HepG2 (cell line): Measurements from ENCODE around the gene STUB1. TPM values are rescaled to one million over a fixed set of nuclear protein-coding genes. Genes with fewer than 3 reads are reported as not detected.

Experiments
- AFF4 ChIP-seq: sonication (generic); formaldehyde crosslinking; IDR thresholded peaks from 2 replicates; pipeline ENCODE4 v1.4.0; 2020; ENCODE audit warnings: missing genetic modification reagents
- BRD4 ChIP-seq: sonication (generic); formaldehyde crosslinking; IDR thresholded peaks from 2 replicates; pipeline ENCODE4 v1.4.0; 2020; ENCODE audit warnings: missing genetic modification reagents
- CBX5 ChIP-seq: sonication (generic); formaldehyde crosslinking; IDR thresholded peaks from 2 replicates; pipeline ENCODE4 v1.4.0; 2020; ENCODE audit warnings: missing genetic modification reagents, borderline replicate concordance
- CENPBD1 ChIP-seq: sonication (generic); formaldehyde crosslinking; IDR thresholded peaks from 2 replicates; pipeline ENCODE4 v1.8.0; 2022; ENCODE audit warnings: missing genetic modification reagents, low read depth, mild to moderate bottlenecking, borderline replicate concordance
- DRAP1 ChIP-seq: IDR thresholded peaks from 2 replicates; pipeline ENCODE4 v1.6.1; 2016; ENCODE audit warnings: missing genetic modification reagents, missing compliant biosample characterization
- HNRNPL ChIP-seq: fragments of 200-400 bp; formaldehyde crosslinking; IDR thresholded peaks from 2 replicates; pipeline ENCODE4 v1.6.1; 2017; ENCODE audit warnings: mild to moderate bottlenecking, low read depth, low read length
- ISX ChIP-seq: sonication (generic); formaldehyde crosslinking; conservative IDR thresholded peaks from 2 replicates; pipeline ENCODE4 v1.5.0; 2020; ENCODE audit warnings: missing genetic modification reagents
- KDM1A ChIP-seq: IDR thresholded peaks from 2 replicates; pipeline ENCODE4 v1.6.1; 2016; ENCODE audit warnings: missing compliant biosample characterization
- KLF16 ChIP-seq, 2 experiments: sonication (generic) in 1 of 2; formaldehyde crosslinking in 1 of 2; IDR thresholded peaks; 2 replicates each; pipeline versions ENCODE4 v1.6.1 to v1.8.0; 2016 to 2023; ENCODE audit warnings: missing genetic modification reagents in 2 of 2, missing compliant biosample characterization in 1 of 2
- LCORL ChIP-seq, 2 experiments: fragments of 450-650 bp in 1 of 2; sonication (generic) in 1 of 2; formaldehyde crosslinking in 1 of 2; IDR thresholded peaks; 2 replicates each; pipeline versions ENCODE4 v1.5.0 to v1.6.1; 2017 to 2020; ENCODE audit warnings: antibody characterized with exemption in 1 of 2, missing genetic modification reagents in 1 of 2
- MZF1 ChIP-seq: sonication (generic); formaldehyde crosslinking; IDR thresholded peaks from 2 replicates; pipeline ENCODE4 v1.8.1; 2023; ENCODE audit warnings: mild to moderate bottlenecking, missing genetic modification reagents, borderline replicate concordance
- NFE2L1 ChIP-seq: sonication (generic); formaldehyde crosslinking; IDR thresholded peaks from 2 replicates; pipeline ENCODE4 v1.4.0; 2020; ENCODE audit warnings: missing genetic modification reagents, mild to moderate bottlenecking, borderline replicate concordance
- PLSCR1 ChIP-seq: sonication (generic); formaldehyde crosslinking; IDR thresholded peaks from 2 replicates; pipeline ENCODE4 v1.5.0; 2020; ENCODE audit warnings: missing genetic modification reagents, mild to moderate bottlenecking, borderline replicate concordance
- SKI ChIP-seq: fragments of 450-650 bp; IDR thresholded peaks from one replicate; pipeline ENCODE4 v1.6.1; 2018; ENCODE audit warnings: mild to moderate bottlenecking; ENCODE audit not compliant: partially characterized antibody
- YEATS4 ChIP-seq: sonication (generic); formaldehyde crosslinking; IDR thresholded peaks from 2 replicates; pipeline ENCODE4 v1.4.0; 2020; ENCODE audit warnings: missing genetic modification reagents, borderline replicate concordance
- ZBTB3 ChIP-seq: sonication (generic); formaldehyde crosslinking; IDR thresholded peaks from 2 replicates; pipeline ENCODE4 v1.4.0; 2020; ENCODE audit warnings: low read depth, mild to moderate bottlenecking, moderate library complexity, missing genetic modification reagents, borderline replicate concordance
- ZNF691 ChIP-seq: sonication (generic); formaldehyde crosslinking; IDR thresholded peaks from 2 replicates; pipeline ENCODE4 v1.4.0; 2020; ENCODE audit warnings: missing genetic modification reagents, low read depth, mild to moderate bottlenecking, borderline replicate concordance
- ZSCAN5A ChIP-seq: sonication (generic); formaldehyde crosslinking; IDR thresholded peaks from 2 replicates; pipeline ENCODE4 v1.8.0; 2022; ENCODE audit warnings: mild to moderate bottlenecking, missing genetic modification reagents, borderline replicate concordance
- polyA plus RNA-seq, 8 experiments: library from polyadenylated mRNA; depleted of rRNA in 3 of 8; stranded (reverse) in 7 of 8; unstranded in 1 of 8; fragments of >200 nt; fragmentation: Illumina TruSeq in 4 of 8; extraction: Trizol in 4 of 8; gene quantifications; 2 replicates each; pipeline versions ENCODE4 v1.2.1 to v1.2.3, GENCODE V29; 2011 to 2016; ENCODE audit warnings: low read depth in 4 of 8, missing spikeins in 1 of 8, mixed read lengths in 1 of 8; ENCODE audit not compliant: insufficient read depth in 1 of 8
- total RNA-seq, 5 experiments: library from RNA; depleted of rRNA; stranded (reverse); fragments of >200 nt; fragmentation: Illumina TruSeq; extraction: Trizol; gene quantifications; 2 replicates each; pipeline ENCODE4 v1.2.3, GENCODE V29; 2016; ENCODE audit warnings: low read depth in 1 of 5

Gene STUB1
- total and polyA plus RNA-seq, 2 of the 13 experiments (the other 11 are each of a cell fraction or from before 2014, with no cell fraction given): 52.9 to 78.2 TPM

GRCh38 chr16:635573-636205, 44.5 kb upstream of the STUB1 start (continued):
- TF ChIP-seq CENPBD1 (CRISPR knock-in tag): no peak
- no peak for TF ChIP-seq ZSCAN5A
- peak; percentile 68; the same call in 1 of the 2 replicates for TF ChIP-seq PLSCR1
- TF ChIP-seq NFE2L1 (CRISPR knock-in tag): no peak
- TF ChIP-seq MZF1: no peak
- TF ChIP-seq HNRNPL: no peak
- no peak for TF ChIP-seq YEATS4 (CRISPR knock-in tag)
- no peak; the same call in 1 of the 2 replicates for TF ChIP-seq ZBTB3 (CRISPR knock-in tag)
- no peak for TF ChIP-seq CBX5 (CRISPR knock-in tag)
- TF ChIP-seq KLF16 (CRISPR knock-in tag; IDR thresholded peaks at IDR 0.05): no peak
- no peak for TF ChIP-seq BRD4 (CRISPR knock-in tag)
- TF ChIP-seq KDM1A (CRISPR knock-in tag): 0 out of 2 replicates have a peak, but pooled peaks have one; percentile 36
- TF ChIP-seq ZNF691 (CRISPR knock-in tag): 0 out of 2 replicates have a peak, but pooled peaks have one; percentile 48
- TF ChIP-seq LCORL (IDR thresholded peaks at IDR 0.05): no peak
- TF ChIP-seq LCORL (CRISPR knock-in tag; IDR thresholded peaks at IDR 0.05): no peak
- no peak for TF ChIP-seq DRAP1 (CRISPR knock-in tag)
- no peak for TF ChIP-seq AFF4 (CRISPR knock-in tag)
- no peak for TF ChIP-seq ISX
- TF ChIP-seq SKI: no peak
